SH-SY5Y (cell line): Measurements from ENCODE around the gene RELL1.

Source experiments
- GATA2 ChIP-seq: IDR thresholded peaks from 2 replicates; pipeline ENCODE4 v1.6.1; 2011; ENCODE audit warnings: mild to moderate bottlenecking, low read depth, low read length
- GATA3 ChIP-seq: IDR thresholded peaks from 2 replicates; pipeline ENCODE4 v1.6.1; 2011; ENCODE audit warnings: low read depth, mild to moderate bottlenecking, low read length, moderate library complexity

The RELL1 gene

GRCh38 chr4:37662861-37663390, 23.2 kb downstream of the RELL1 start:
- no peak for TF ChIP-seq GATA3
- TF ChIP-seq GATA2, result no peak

DNA sequence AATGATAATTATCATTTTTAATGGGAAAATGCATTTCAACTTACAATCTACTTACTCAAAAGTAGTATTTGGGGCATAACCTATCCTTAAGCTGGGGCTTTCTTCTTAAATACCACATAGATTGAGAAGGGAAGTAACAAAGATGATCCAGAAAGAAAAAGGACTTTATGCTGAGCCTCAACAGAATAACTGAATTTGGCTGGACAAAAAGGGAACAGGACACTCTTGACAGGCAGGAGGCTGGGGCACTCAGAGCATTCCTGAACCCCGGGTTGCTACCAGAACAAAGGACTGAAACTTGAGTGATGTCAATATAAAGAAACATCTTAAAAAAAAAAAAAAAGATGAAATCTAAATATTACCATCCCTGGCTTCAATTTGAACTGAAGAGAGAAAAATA, 23.9 kb downstream of the RELL1 start:
- TF ChIP-seq GATA3 (no peak), GATA2 (no peak)

DNA sequence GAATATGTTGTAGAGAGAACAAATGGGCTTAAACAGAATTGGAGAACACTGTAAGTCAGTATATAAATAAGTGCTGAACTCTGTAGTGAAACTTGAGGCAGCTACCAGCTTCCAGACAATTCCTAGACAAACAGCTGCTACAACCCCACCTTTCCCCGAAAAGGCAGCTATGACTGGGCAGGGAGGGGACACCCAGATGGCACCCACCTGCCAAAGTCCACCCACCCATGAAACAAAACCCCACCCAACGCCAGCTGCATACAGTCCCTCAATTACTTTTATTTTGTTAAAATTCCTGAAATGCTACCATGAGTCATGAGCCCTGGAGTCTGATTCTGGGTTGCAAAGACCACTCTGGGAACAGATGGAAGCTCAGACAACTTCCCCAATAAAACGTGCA, 24.4 kb downstream of the RELL1 start:
- TF ChIP-seq GATA2, result no peak
- TF ChIP-seq GATA3, result no peak

DNA sequence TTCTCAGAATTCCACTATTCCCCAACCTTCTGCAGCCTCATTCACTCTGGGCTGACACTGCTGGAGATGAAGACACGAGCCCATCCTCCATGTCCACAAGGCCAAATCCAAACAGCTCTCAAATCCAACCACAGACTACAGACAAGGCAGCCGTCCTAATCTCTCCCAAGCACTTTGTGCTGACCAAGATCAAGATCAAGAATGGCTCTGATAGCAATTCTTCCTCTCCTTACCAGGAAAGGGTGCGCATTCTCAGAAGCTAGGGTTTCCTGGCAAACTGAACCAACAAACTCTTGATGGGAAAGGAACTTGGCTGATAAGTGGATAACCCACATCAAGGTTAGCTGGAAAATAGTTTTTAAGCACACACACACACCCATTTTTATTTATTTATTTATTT, 26.5 kb downstream of the RELL1 start:
- TF ChIP-seq GATA2 (no peak), GATA3 (no peak)

GRCh38 chr4:37656649-37657048, 29.5 kb downstream of the RELL1 start:
- TF ChIP-seq GATA2 (no peak), GATA3 (no peak)

GRCh38 chr4:37653601-37654000, 32.6 kb downstream of the RELL1 start:
- TF ChIP-seq GATA3 (no peak), GATA2 (no peak)

DNA sequence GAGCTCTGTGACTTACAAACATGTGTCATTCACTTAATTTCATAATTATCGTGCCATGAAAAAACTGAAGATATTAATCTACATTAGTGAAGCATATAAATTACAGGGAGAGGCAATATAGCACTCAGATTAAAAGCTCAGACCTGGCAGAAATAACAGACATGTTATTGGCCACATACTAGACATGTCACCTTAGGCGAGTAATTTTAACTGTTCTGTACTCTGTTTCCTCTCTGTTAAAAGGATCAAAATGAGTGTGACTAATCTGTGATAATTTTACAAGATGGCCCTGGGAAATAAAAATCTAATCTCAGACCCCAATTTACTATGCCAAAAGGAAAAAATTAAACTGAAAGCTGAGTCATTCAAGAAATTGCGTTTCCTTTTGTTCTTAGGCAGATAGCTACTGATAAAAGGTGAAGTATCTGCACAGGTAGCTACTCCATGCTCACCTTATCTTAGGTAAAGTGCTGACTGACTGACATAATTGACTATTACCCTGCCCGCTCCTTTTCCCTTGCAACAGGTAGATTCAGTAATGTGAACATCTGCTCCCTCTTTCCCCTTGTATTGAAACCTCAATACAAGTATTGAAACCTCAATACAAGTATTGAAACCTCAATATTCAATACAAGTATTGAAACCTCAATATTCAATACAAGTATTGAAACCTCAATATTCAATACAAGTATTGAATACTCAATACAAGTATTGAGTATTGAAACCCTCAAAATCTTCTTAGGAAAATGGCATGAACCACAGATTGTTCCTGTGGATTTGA, 33.2 kb downstream of the RELL1 start:
- TF ChIP-seq GATA2 (no peak), GATA3 (no peak)

DNA sequence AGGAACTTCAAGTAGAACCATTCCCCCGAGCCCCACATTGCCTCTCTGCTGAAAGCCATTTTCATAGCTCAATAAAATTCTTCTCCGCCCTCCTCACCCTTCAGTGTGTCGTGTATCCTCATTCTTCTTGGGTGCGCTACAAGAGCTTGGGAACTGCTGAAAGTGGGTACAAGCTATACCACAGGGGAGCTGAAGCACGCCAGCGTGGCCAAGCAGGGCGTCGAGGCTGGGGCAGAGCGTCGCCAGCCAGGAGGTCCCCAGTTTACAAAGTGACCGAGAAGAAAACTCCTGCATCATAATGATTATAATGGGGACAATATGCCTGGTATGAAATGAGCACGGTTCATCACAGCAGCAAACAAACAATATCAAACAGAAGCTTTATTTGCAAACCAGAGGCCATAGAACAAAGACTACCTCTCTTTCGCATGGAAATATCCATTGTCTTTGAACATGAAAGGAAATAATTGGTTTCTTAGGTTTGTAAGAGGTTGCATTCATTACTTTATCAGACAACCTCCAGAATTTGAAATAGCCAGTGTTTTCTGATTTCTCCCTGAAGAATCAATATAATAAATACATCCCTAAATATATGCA, 34.3 kb downstream of the RELL1 start:
- TF ChIP-seq GATA2 (no peak), GATA3 (no peak)

GRCh38 chr4:37650481-37650880, 35.7 kb downstream of the RELL1 start:
- TF ChIP-seq GATA2 (no peak), GATA3 (no peak)

GRCh38 chr4:37649268-37649667, 36.9 kb downstream of the RELL1 start:
- no peak for TF ChIP-seq GATA3
- no peak for TF ChIP-seq GATA2

DNA sequence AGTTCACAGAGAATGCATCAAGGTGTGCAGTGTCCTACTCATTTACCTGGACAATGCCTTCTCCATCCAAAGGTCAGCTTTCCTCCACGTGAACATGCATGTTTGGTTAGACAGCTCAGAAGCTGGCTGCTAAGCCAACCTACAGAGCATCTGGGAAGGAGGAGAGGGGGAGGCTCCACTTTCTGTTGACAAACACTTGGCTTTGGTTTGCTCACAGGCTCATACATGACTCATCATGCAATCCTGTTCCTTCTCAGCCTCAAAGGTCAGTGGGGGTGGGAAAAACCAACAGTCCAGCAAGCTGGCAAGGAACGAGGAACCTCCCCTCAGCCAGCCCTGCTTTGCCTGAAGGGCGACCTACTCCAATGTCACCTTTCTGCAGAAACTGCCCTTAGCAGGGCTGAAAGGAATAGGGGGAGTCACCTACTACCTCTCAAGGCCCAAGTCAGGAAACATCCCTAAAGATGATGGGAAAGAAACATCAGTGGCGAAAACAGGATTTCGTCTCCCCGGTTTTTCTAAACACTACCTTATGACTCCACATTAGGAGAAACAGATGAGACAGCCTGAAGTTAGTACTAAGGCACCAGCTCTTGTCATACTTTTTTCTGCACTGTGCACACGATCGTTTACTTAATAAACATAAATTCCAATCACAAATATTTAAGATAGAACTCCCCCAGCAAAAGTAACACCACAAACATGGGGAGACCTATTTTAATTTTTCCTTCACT, 37.9 kb downstream of the RELL1 start:
- TF ChIP-seq GATA2, result no peak
- no peak for TF ChIP-seq GATA3

GRCh38 chr4:37646247-37646646, 39.9 kb downstream of the RELL1 start:
- TF ChIP-seq GATA2, result no peak
- no peak for TF ChIP-seq GATA3

- TF ChIP-seq GATA2 (no peak), GATA3 (no peak)
Observed at GRCh38 chr4:37645736-37646135, 40.4 kb downstream of the RELL1 start.

DNA sequence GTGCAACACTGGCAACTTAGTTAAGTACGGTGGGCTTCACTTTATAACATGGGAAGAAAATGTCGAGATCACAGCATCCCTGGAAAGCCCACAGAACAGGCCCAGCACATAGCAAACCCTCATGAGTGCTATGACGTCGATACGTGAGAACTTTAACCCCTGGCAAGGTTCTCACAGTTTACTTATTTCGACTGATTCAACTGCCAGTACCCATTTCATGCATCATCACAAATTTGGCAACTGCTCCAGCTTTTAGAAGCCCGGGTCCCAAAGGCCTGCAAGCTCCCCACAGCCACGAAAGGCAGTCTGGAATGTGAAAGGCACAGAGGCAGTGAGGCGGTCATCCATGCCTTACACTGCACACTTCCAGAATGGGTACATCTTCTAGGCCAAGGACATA, 41.2 kb downstream of the RELL1 start:
- TF ChIP-seq GATA2 (no peak), GATA3 (no peak)
